ENCODE data around the gene FOXS1. TPM values are rescaled to one million over a fixed set of nuclear protein-coding genes. Genes with fewer than 3 reads are reported as not detected.

FOXS1 gene
- total RNA-seq, 2 experiments from 2014 or later = not detected

Other genes starting within 250 kb of the FOXS1 start
- gene ID1, start 240.3 kb downstream of the FOXS1 start, total RNA-seq = 1 to 10 TPM; 1.8 to 2.4 TPM
- not detected for gene COX4I2, start 207.7 kb downstream of the FOXS1 start, total RNA-seq
- gene BCL2L1, start 122.7 kb downstream of the FOXS1 start, total RNA-seq = 10 to 100 TPM; 87.9 to 89.2 TPM
- gene TPX2, start 106.3 kb downstream of the FOXS1 start, total RNA-seq = 100 to 1,000 TPM; 166 to 175 TPM
- under 1 TPM in 1 of 2 experiments, not detected in 1; 0.17 TPM for gene MYLK2, start 26.2 kb downstream of the FOXS1 start, total RNA-seq
- gene DUSP15, start 24.9 kb upstream of the FOXS1 start, total RNA-seq = not detected
- not detected for gene TTLL9, start 25.0 kb upstream of the FOXS1 start, total RNA-seq
- gene PDRG1, start 106.4 kb upstream of the FOXS1 start, total RNA-seq = 10 to 100 TPM; 17.4 to 19.3 TPM
- gene XKR7, start 122.5 kb upstream of the FOXS1 start, total RNA-seq = under 1 TPM; 0.02 TPM
- gene CCM2L, start 164.8 kb upstream of the FOXS1 start, total RNA-seq = not detected
- gene HCK, start 206.6 kb upstream of the FOXS1 start, total RNA-seq = not detected

Measured in activated naive CD4-positive, alpha-beta T cell treated with anti-CD3 and anti-CD28 coated beads for 36 hours (primary cell).